SK-N-SH treated with all-trans-retinoic acid at 6 μM for 48 hours (cell line): ENCODE measurements around the gene PNPO.
A peak's percentile ranks its signal among the peaks of the same experiment; 100 is the strongest.

Source experiments
- ATAC-seq: fragments of 200-7000 bp; cut with Tn5 transposase; 3 replicates; pipeline ENCODE4 v1.9.1; 2020; ENCODE audit warnings: mild to moderate bottlenecking, moderate library complexity
- ARNTL ChIP-seq: fragments of 450-650 bp; formaldehyde crosslinking; IDR thresholded peaks from 2 replicates; pipeline ENCODE4 v1.5.0; 2020; ENCODE audit warnings: low read depth, mild to moderate bottlenecking, moderate library complexity, borderline replicate concordance
- BACH2 ChIP-seq: fragments of 250-450 bp; sonication (Bioruptor Pico); IDR thresholded peaks from 2 replicates; pipeline ENCODE4 v1.9.0; 2021; ENCODE audit warnings: mild to moderate bottlenecking, borderline replicate concordance
- CREB5 ChIP-seq: fragments of 250-450 bp; sonication (Bioruptor Pico); IDR thresholded peaks from 2 replicates; pipeline ENCODE4 v1.5.1; 2020; ENCODE audit warnings: low read depth, mild to moderate bottlenecking, moderate library complexity
- CSDC2 ChIP-seq: fragments of 250-450 bp; sonication (Bioruptor Pico); IDR thresholded peaks from 2 replicates; pipeline ENCODE4 v1.5.0; 2020; ENCODE audit warnings: mild to moderate bottlenecking, moderate library complexity
- CSRNP3 ChIP-seq: fragments of 250-450 bp; sonication (Bioruptor Pico); IDR thresholded peaks from 2 replicates; pipeline ENCODE4 v1.5.1; 2021; ENCODE audit warnings: mild to moderate bottlenecking, moderate library complexity
- ESRRG ChIP-seq: fragments of 250-450 bp; sonication (Bioruptor Pico); IDR thresholded peaks from 2 replicates; pipeline ENCODE4 v1.6.1; 2021; ENCODE audit warnings: mild to moderate bottlenecking
- GLIS3 ChIP-seq: fragments of 250-450 bp; sonication (Bioruptor Pico); IDR thresholded peaks from 2 replicates; pipeline ENCODE4 v1.5.0; 2020; ENCODE audit warnings: mild to moderate bottlenecking, moderate library complexity
- ISL1 ChIP-seq: fragments of 250-450 bp; sonication (Bioruptor Pico); IDR thresholded peaks from 2 replicates; pipeline ENCODE4 v2.1.2; 2022; ENCODE audit warnings: mild to moderate bottlenecking, moderate library complexity
- OSR1 ChIP-seq: fragments of 250-450 bp; sonication (Bioruptor Pico); IDR thresholded peaks from 2 replicates; pipeline ENCODE4 v1.8.0; 2022; ENCODE audit warnings: moderate library complexity, mild to moderate bottlenecking, inconsistent platforms
- PATZ1 ChIP-seq: fragments of 250-450 bp; sonication (Bioruptor Pico); IDR thresholded peaks from 2 replicates; pipeline ENCODE4 v1.8.0; 2020; ENCODE audit warnings: mild to moderate bottlenecking, moderate library complexity, borderline replicate concordance
- PPARA ChIP-seq: fragments of 250-450 bp; sonication (Bioruptor Pico); IDR thresholded peaks from 2 replicates; pipeline ENCODE4 v1.5.0; 2020; ENCODE audit warnings: mild to moderate bottlenecking, borderline replicate concordance
- RARB ChIP-seq: fragments of 250-450 bp; sonication (Bioruptor Pico); IDR thresholded peaks from 2 replicates; pipeline ENCODE4 v1.8.0; 2021; ENCODE audit warnings: mild to moderate bottlenecking, moderate library complexity
- TCF4 ChIP-seq: fragments of 250-450 bp; sonication (Bioruptor Pico); IDR thresholded peaks from 2 replicates; pipeline ENCODE4 v1.8.0; 2021; ENCODE audit warnings: mild to moderate bottlenecking, moderate library complexity, borderline replicate concordance
- TOX ChIP-seq: fragments of 250-450 bp; sonication (Bioruptor Pico); IDR thresholded peaks from 2 replicates; pipeline ENCODE4 v1.8.0; 2021; ENCODE audit warnings: mild to moderate bottlenecking, moderate library complexity, borderline replicate concordance
- TSHZ2 ChIP-seq: fragments of 250-450 bp; sonication (Bioruptor Pico); IDR thresholded peaks from 2 replicates; pipeline ENCODE4 v1.5.0; 2020; ENCODE audit warnings: mild to moderate bottlenecking, moderate library complexity
- ZC3H10 ChIP-seq: fragments of 250-450 bp; sonication (Bioruptor Pico); IDR thresholded peaks from 2 replicates; pipeline ENCODE4 v1.5.1; 2021; ENCODE audit warnings: mild to moderate bottlenecking, moderate library complexity
- ZFP3 ChIP-seq: fragments of 250-450 bp; sonication (Bioruptor Pico); IDR thresholded peaks from 2 replicates; pipeline ENCODE4 v1.5.0; 2020; ENCODE audit warnings: mild to moderate bottlenecking, moderate library complexity
- ZFP30 ChIP-seq: fragments of 450-650 bp; formaldehyde crosslinking; IDR thresholded peaks from 2 replicates; pipeline ENCODE4 v1.5.0; 2022; ENCODE audit warnings: mild to moderate bottlenecking, moderate library complexity
- ZNF565 ChIP-seq: fragments of 450-650 bp; formaldehyde crosslinking; conservative IDR thresholded peaks from 2 replicates; pipeline ENCODE4 v1.5.0; 2020; ENCODE audit warnings: low read depth, mild to moderate bottlenecking, moderate library complexity
- ZNF70 ChIP-seq: fragments of 450-650 bp; formaldehyde crosslinking; IDR thresholded peaks from 2 replicates; pipeline ENCODE4 v1.5.0; 2020; ENCODE audit warnings: mild to moderate bottlenecking, moderate library complexity
- ZNF8 ChIP-seq: fragments of 450-650 bp; formaldehyde crosslinking; IDR thresholded peaks from 2 replicates; pipeline ENCODE4 v1.5.0; 2020; ENCODE audit warnings: mild to moderate bottlenecking, moderate library complexity

PNPO gene

GRCh38 chr17:47970725-47971499 lies 29.5 kb downstream of the PNPO start, which contains the start of gene CDK5RAP3 (continued):
- TF ChIP-seq CREB5 (CRISPR knock-in tag): no peak
- TF ChIP-seq ZFP30: no peak
- peak; percentile 67; the same call in 1 of the 2 replicates for TF ChIP-seq CSRNP3 (CRISPR knock-in tag)
- no peak for TF ChIP-seq RARB (CRISPR knock-in tag)
- TF ChIP-seq PATZ1 (CRISPR knock-in tag): 0 out of 2 replicates have a peak, but pooled peaks have one; percentile 50
- no peak for TF ChIP-seq ARNTL (CRISPR knock-in tag)
- peak; percentile 43; the same call in 1 of the 2 replicates for TF ChIP-seq ZNF8 (CRISPR knock-in tag)
- TF ChIP-seq TCF4 (CRISPR knock-in tag): peak; percentile 19; the same call in 1 of the 2 replicates
- TF ChIP-seq ESRRG (CRISPR knock-in tag): no peak
- TF ChIP-seq ZNF565 (CRISPR knock-in tag): 0 out of 2 replicates have a peak, but pooled peaks have one; percentile 10
- no peak for TF ChIP-seq ISL1 (CRISPR knock-in tag)
- TF ChIP-seq, all 23 proteins: peak for 11

GRCh38 chr17:47973541-47973940 lies 32.2 kb downstream of the PNPO start:
- TF ChIP-seq ZNF565 (CRISPR knock-in tag): no peak
- no peak for TF ChIP-seq ZFP30
- TF ChIP-seq GLIS3: no peak
- no peak for TF ChIP-seq ZFP3 (CRISPR knock-in tag)
- no peak for TF ChIP-seq ESRRG (CRISPR knock-in tag)
- no peak for TF ChIP-seq CSRNP3 (CRISPR knock-in tag)
- TF ChIP-seq ZC3H10 (CRISPR knock-in tag): no peak
- TF ChIP-seq PATZ1 (CRISPR knock-in tag): no peak
- no peak for TF ChIP-seq ARNTL (CRISPR knock-in tag)
- no peak for TF ChIP-seq RARB (CRISPR knock-in tag)
- no peak for TF ChIP-seq TOX
- TF ChIP-seq TSHZ2: no peak
- no peak for TF ChIP-seq CSDC2 (CRISPR knock-in tag)
- no peak for TF ChIP-seq ISL1 (CRISPR knock-in tag)
- no peak for TF ChIP-seq ZNF70 (CRISPR knock-in tag)
- no peak for TF ChIP-seq CREB5 (CRISPR knock-in tag)
- no peak for TF ChIP-seq BACH2 (CRISPR knock-in tag)
- no peak for TF ChIP-seq PPARA
- TF ChIP-seq OSR1 (CRISPR knock-in tag): no peak
- ATAC-seq: no peak
